Neural cell (in vitro differentiated cells): ENCODE results near the gene PNISR. TPM values are rescaled to one million over a fixed set of nuclear protein-coding genes. Genes with fewer than 3 reads are reported as not detected.

ENCODE experiments used
- H2AFZ ChIP-seq: fragments of 200-600, 300-800 bp; sonication (generic), shearing (Covaris generic); 2 replicates; pipeline ENCODE4 v1.6.0; 2014; ENCODE audit warnings: low read depth, mild to moderate bottlenecking, antibody characterized with exemption, low read length, moderate library complexity
- H3F3A ChIP-seq: fragments of 200-600 bp; shearing (Covaris generic); 2 replicates; pipeline ENCODE4 v1.6.1; 2016; ENCODE audit warnings: mild to moderate bottlenecking, moderate library complexity, mixed read lengths, antibody characterized with exemption, low read length; ENCODE audit not compliant: insufficient read depth, poor library complexity, severe bottlenecking
- H3K27ac ChIP-seq: fragments of 200-600, 300-800 bp; sonication (generic), shearing (Covaris generic); 2 replicates; pipeline ENCODE4 v1.5.1; 2014; ENCODE audit warnings: mild to moderate bottlenecking, low read length, moderate library complexity
- H3K27me3 ChIP-seq: fragments of 300-800, 200-600 bp; sonication (generic), shearing (Covaris generic); 2 replicates; pipeline ENCODE4 v1.6.0; 2014; ENCODE audit warnings: mild to moderate bottlenecking, low read depth, low read length, moderate library complexity; ENCODE audit not compliant: insufficient read depth
- H3K36me3 ChIP-seq: fragments of 300-800, 200-600 bp; sonication (generic), shearing (Covaris generic); 2 replicates; pipeline ENCODE4 v1.5.1; 2014; ENCODE audit warnings: mild to moderate bottlenecking, antibody characterized with exemption, low read length, moderate library complexity; ENCODE audit not compliant: insufficient read depth
- H3K4me2 ChIP-seq: fragments of 300-800, 200-600 bp; sonication (generic), shearing (Covaris generic); 2 replicates; pipeline ENCODE4 v1.6.0; 2014; ENCODE audit warnings: mild to moderate bottlenecking, low read length
- H3K4me3 ChIP-seq: fragments of 300-800, 200-600 bp; sonication (generic), shearing (Covaris generic); 2 replicates; pipeline ENCODE4 v1.5.1; 2014; ENCODE audit warnings: mild to moderate bottlenecking, low read length, moderate library complexity
- H3K79me2 ChIP-seq: fragments of 200-600 bp; shearing (Covaris generic); replicated peaks from 2 replicates; pipeline ENCODE4 v1.6.0; 2014; ENCODE audit warnings: mild to moderate bottlenecking, low read length, moderate library complexity; ENCODE audit not compliant: insufficient read depth
- H3K9ac ChIP-seq: fragments of 300-800, 200-600 bp; sonication (generic), shearing (Covaris generic); 2 replicates; pipeline ENCODE4 v1.6.1; 2016; ENCODE audit warnings: mild to moderate bottlenecking, low read length, mixed read lengths
- H3K9me2 ChIP-seq: fragments of 200-600 bp; shearing (Covaris generic); 2 replicates; pipeline ENCODE4 v1.6.1; 2016; ENCODE audit warnings: mild to moderate bottlenecking, low read length, mixed read lengths; ENCODE audit not compliant: insufficient read depth
- H3K9me3 ChIP-seq: fragments of 200-600, 300-800 bp; sonication (generic), shearing (Covaris generic); 2 replicates; pipeline ENCODE4 v1.6.1; 2016; ENCODE audit warnings: mild to moderate bottlenecking, mixed run types, low read length, moderate library complexity, mixed read lengths
- H4K20me1 ChIP-seq: fragments of 200-600 bp; shearing (Covaris generic); 2 replicates; pipeline ENCODE4 v1.6.1; 2016; ENCODE audit warnings: mild to moderate bottlenecking, mixed run types; ENCODE audit not compliant: insufficient read depth
- CTCF ChIP-seq: fragments of 450-650 bp; IDR thresholded peaks from 2 replicates; pipeline ENCODE4 v1.5.1; 2014; ENCODE audit warnings: antibody characterized with exemption, mild to moderate bottlenecking, moderate library complexity; ENCODE audit not compliant: poor library complexity, severe bottlenecking
- EP300 ChIP-seq: fragments of 450-650 bp; conservative IDR thresholded peaks from 2 replicates; pipeline ENCODE4 v1.6.1; 2014; ENCODE audit warnings: antibody characterized with exemption, mild to moderate bottlenecking, moderate library complexity; ENCODE audit not compliant: poor library complexity, severe bottlenecking
- EZH2 ChIP-seq: fragments of 200-600, 300-800 bp; shearing (Covaris generic), sonication (generic); IDR thresholded peaks from 2 replicates; pipeline ENCODE4 v1.6.1; 2014; ENCODE audit warnings: antibody characterized with exemption, low read length, borderline replicate concordance, mild to moderate bottlenecking; ENCODE audit not compliant: insufficient read depth, poor library complexity, severe bottlenecking
- MXI1 ChIP-seq: fragments of 450-650 bp; conservative IDR thresholded peaks from 2 replicates; pipeline ENCODE4 v1.6.1; 2014; ENCODE audit warnings: antibody characterized with exemption, mild to moderate bottlenecking; ENCODE audit not compliant: poor library complexity, severe bottlenecking
- POLR2AphosphoS5 ChIP-seq: IDR thresholded peaks from 2 replicates; pipeline ENCODE4 v1.6.1; 2012
- RAD21 ChIP-seq: fragments of 450-650 bp; conservative IDR thresholded peaks from 2 replicates; pipeline ENCODE4 v1.6.1; 2014; ENCODE audit warnings: antibody characterized with exemption, mild to moderate bottlenecking, moderate library complexity
- REST ChIP-seq: IDR thresholded peaks from 2 replicates; pipeline ENCODE4 v1.6.1; 2012; ENCODE audit warnings: borderline replicate concordance
- SMC3 ChIP-seq: fragments of 450-650 bp; conservative IDR thresholded peaks from 2 replicates; pipeline ENCODE4 v1.6.1; 2014; ENCODE audit warnings: antibody characterized with exemption, mild to moderate bottlenecking, moderate library complexity; ENCODE audit not compliant: poor library complexity
- TAF1 ChIP-seq: IDR thresholded peaks from 2 replicates; pipeline ENCODE4 v1.6.1; 2012; ENCODE audit warnings: low read depth
- polyA plus RNA-seq: library from polyadenylated mRNA; depleted of rRNA; stranded (reverse); fragments of >200 nt; gene quantifications from 2 replicates; pipeline ENCODE4 v1.2.3, GENCODE V29; 2014

Gene PNISR
- polyA plus RNA-seq, 1 donor from 2014 or later = 391 TPM

- no peak overlapping the region for H2AFZ ChIP-seq
- no peak overlapping the region for H3K4me3 ChIP-seq
- no peaks in the 10 kb centered on the region for H3F3A ChIP-seq
- no peak overlapping the region for H3K27ac ChIP-seq
- no peak overlapping the region for H3K9ac ChIP-seq
- no peaks in the 10 kb centered on the region for H3K36me3 ChIP-seq
- no peaks in the 10 kb centered on the region for H3K9me2 ChIP-seq
- no peak for TF ChIP-seq EP300
- TF ChIP-seq MXI1 = no peak
- no peak for TF ChIP-seq EZH2
- TF ChIP-seq TAF1 = no peak
- no peak for TF ChIP-seq RAD21
- TF ChIP-seq POLR2AphosphoS5 = no peak
- no peak for TF ChIP-seq REST
- no peak for TF ChIP-seq SMC3
- no peaks in the 10 kb centered on the region for H3K79me2 ChIP-seq
- H3K27me3 ChIP-seq = no peaks in the 10 kb centered on the region
- no peak overlapping the region for H3K4me2 ChIP-seq
- no peaks in the 10 kb centered on the region for H3K9me3 ChIP-seq
- no peaks in the 10 kb centered on the region for H4K20me1 ChIP-seq
Measured at GRCh38 chr6:99369533-99369932, 55.6 kb downstream of the PNISR start.

GRCh38 chr6:99366852-99367251, 58.3 kb downstream of the PNISR start:
- no peaks in the 10 kb centered on the region for H3F3A ChIP-seq
- no peaks in the 10 kb centered on the region for H3K9me2 ChIP-seq
- no peaks in the 10 kb centered on the region for H3K27me3 ChIP-seq
- H3K4me2 ChIP-seq = no peak overlapping the region
- no peak overlapping the region for H3K27ac ChIP-seq
- no peak for TF ChIP-seq REST
- TF ChIP-seq TAF1 = no peak
- TF ChIP-seq POLR2AphosphoS5 = no peak
- TF ChIP-seq EZH2 = no peak
- TF ChIP-seq EP300 = no peak
- no peak for TF ChIP-seq SMC3
- no peak for TF ChIP-seq CTCF
- H3K4me3 ChIP-seq = no peak overlapping the region
- no peak overlapping the region for H3K9ac ChIP-seq
- no peaks in the 10 kb centered on the region for H3K36me3 ChIP-seq
- H2AFZ ChIP-seq = no peak overlapping the region
- H3K79me2 ChIP-seq = no peaks in the 10 kb centered on the region
- H4K20me1 ChIP-seq = no peaks in the 10 kb centered on the region
- no peaks in the 10 kb centered on the region for H3K9me3 ChIP-seq
